Measurements from ENCODE around the gene CABLES2.
"Not testable (repeated sequence)": the region's sequence is repeated elsewhere in the genome, so short reads cannot be mapped to it uniquely, and the experiment has no call there.

The CABLES2 gene

GRCh38 chr20:62427172-62428001, 20.3 kb upstream of the CABLES2 start, which contains the start of gene RBBP8NL:
RBBP8NL (minus strand) TSS chr20:62427539; CDS start chr20:62419647, 7,892 bp downstream.
- no peak for TF ChIP-seq CTCF (IDR thresholded peaks at IDR 0.05; ENCODE audit: low read depth, low read length)
- no peak for DNase-seq (ENCODE audit: extremely low read depth, low read depth)

GRCh38 chr20:62426699-62427131, 19.6 kb upstream of the CABLES2 start:
- DNase-seq (ENCODE audit: extremely low read depth, low read depth), result no peak
- TF ChIP-seq CTCF (IDR thresholded peaks at IDR 0.05; ENCODE audit: low read depth, low read length), result no peak

- DNase-seq (ENCODE audit: extremely low read depth, low read depth), result not testable (repeated sequence)
Observed at GRCh38 chr20:62426059-62426348, 18.9 kb upstream of the CABLES2 start.

- TF ChIP-seq CTCF (IDR thresholded peaks at IDR 0.05; ENCODE audit: low read depth, low read length), result no peak
- DNase-seq (ENCODE audit: extremely low read depth, low read depth), result no peak
Observed at GRCh38 chr20:62425281-62426058, 18.4 kb upstream of the CABLES2 start.

GRCh38 chr20:62424249-62425107, 17.4 kb upstream of the CABLES2 start:
- DNase-seq (ENCODE audit: extremely low read depth, low read depth), result no peak
- no peak for TF ChIP-seq CTCF (IDR thresholded peaks at IDR 0.05; ENCODE audit: low read depth, low read length)

- TF ChIP-seq CTCF (IDR thresholded peaks at IDR 0.05; ENCODE audit: low read depth, low read length), result no peak
- DNase-seq (ENCODE audit: extremely low read depth, low read depth), result no peak
Observed at GRCh38 chr20:62423326-62423706, 16.2 kb upstream of the CABLES2 start.

GRCh38 chr20:62422636-62423325, 15.7 kb upstream of the CABLES2 start:
- TF ChIP-seq CTCF (IDR thresholded peaks at IDR 0.05; ENCODE audit: low read depth, low read length), result no peak
- no peak for DNase-seq (ENCODE audit: extremely low read depth, low read depth)

Data from AG09319 (cell line).